ENCODE data around the gene TXLNB.

TXLNB gene

DNA sequence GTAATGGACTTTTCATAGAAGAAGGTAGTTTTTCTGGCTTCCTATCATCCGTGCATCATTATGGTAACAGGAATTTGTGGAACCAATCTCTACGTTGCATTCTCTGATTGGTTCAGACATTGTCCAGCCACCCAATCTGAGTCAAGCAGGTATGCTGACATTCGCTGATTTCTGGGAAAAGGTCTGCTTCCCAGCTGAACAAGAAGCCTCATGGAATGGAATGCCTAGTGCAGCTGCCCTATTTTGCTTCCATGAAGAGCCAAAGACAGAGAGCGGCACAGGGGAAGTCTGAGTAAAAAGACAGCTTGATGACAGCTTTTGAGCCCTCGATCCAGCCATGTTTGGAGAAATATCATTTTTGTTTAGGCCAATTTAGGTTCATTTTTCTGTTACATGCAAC lies 38.5 kb upstream of the TXLNB start:
- no peak overlapping the region for H3K27ac ChIP-seq (ENCODE audit: extremely low read depth, low read depth, low read length)
- no peak overlapping the region for H3K4me3 ChIP-seq (ENCODE audit: low read depth, low read length)
- H3K9me3 ChIP-seq (ENCODE audit: control insufficient read depth, insufficient read depth, low read depth, low read length), result no peaks in the 10 kb centered on the region
- no peak for TF ChIP-seq ZNF138 (tag by site-specific recombination; IDR thresholded peaks at IDR 0.05; ENCODE audit: borderline replicate concordance)
- H3K4me1 ChIP-seq (ENCODE audit: control insufficient read depth, insufficient read depth, low read length), result no peaks in the 10 kb centered on the region
- POLR2A ChIA-PET, result no interaction called here
- CTCF ChIA-PET, result interaction anchor here (0.6 to 1.3 kb wide), 2 partner anchors 80 to 694 kb away, joined by 3 read pairs; no protein-coding TSS in a partner anchor
- no peaks in the 10 kb centered on the region for H3K36me3 ChIP-seq (ENCODE audit: control insufficient read depth in 2 of 2, insufficient read depth in 1 of 2, low read length in 2 of 2)

DNA sequence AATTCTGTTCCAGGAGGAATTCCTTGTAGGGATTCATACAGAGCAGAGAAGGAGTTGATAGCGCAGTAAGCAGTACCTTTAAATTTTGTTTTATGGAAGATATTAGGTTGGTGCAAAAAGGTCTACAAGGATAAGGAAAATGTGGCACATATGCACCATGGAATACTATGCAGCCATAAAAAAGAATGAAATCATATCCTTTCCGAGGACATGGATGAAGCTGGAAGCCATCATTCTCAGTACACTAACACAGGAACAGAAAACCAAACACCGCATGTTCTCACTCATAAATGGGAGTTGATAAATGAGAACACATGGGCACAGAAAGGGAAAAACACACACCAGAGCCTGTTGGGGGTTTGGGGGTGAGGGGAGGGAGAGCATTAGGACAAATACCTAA lies 37.4 kb upstream of the TXLNB start:
- Histone ChIP-seq H3K36me3 (ENCODE audit: control insufficient read depth in 2 of 2, insufficient read depth in 1 of 2, low read length in 2 of 2) (no peaks in the 10 kb centered on the region), H3K9me3 (ENCODE audit: control insufficient read depth, insufficient read depth, low read depth, low read length) (no peaks in the 10 kb centered on the region), H3K27ac (ENCODE audit: extremely low read depth, low read depth, low read length) (no peak overlapping the region), H3K4me3 (ENCODE audit: low read depth, low read length) (no peak overlapping the region), H3K4me1 (ENCODE audit: control insufficient read depth, insufficient read depth, low read length) (no peaks in the 10 kb centered on the region)
- CTCF ChIA-PET, result interaction anchor here (0.7 to 1.3 kb wide), 2 partner anchors 16 to 79 kb away, joined by 3 to 5 read pairs; no protein-coding TSS in a partner anchor
- TF ChIP-seq TRIM28 (IDR thresholded peaks at IDR 0.05; ENCODE audit: borderline replicate concordance, low read length) (no peak), SP7 (tag by site-specific recombination; IDR thresholded peaks at IDR 0.05) (no peak), ZNF354C (tag by site-specific recombination; IDR thresholded peaks at IDR 0.05; ENCODE audit: borderline replicate concordance, low read depth) (no peak), ZNF16 (tag by site-specific recombination; IDR thresholded peaks at IDR 0.05; ENCODE audit: low read depth) (no peak), ZNF785 (tag by site-specific recombination; IDR thresholded peaks at IDR 0.05) (no peak), ZNF146 (tag by site-specific recombination; IDR thresholded peaks at IDR 0.05) (peak; percentile 75), ZFP41 (tag by site-specific recombination; IDR thresholded peaks at IDR 0.05; ENCODE audit: borderline replicate concordance) (no peak), ZNF391 (tag by site-specific recombination; IDR thresholded peaks at IDR 0.05; ENCODE audit: borderline replicate concordance, low read depth) (no peak)
- TF ChIP-seq, protein P1, sequence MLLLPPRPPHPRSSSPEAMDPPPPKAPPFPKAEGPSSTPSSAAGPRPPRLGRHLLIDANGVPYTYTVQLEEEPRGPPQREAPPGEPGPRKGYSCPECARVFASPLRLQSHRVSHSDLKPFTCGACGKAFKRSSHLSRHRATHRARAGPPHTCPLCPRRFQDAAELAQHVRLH (tag by site-specific recombination; IDR thresholded peaks at IDR 0.05), result 0 out of 2 replicates have a peak, but pooled peaks have one; percentile 34
- TF ChIP-seq, protein P2, sequence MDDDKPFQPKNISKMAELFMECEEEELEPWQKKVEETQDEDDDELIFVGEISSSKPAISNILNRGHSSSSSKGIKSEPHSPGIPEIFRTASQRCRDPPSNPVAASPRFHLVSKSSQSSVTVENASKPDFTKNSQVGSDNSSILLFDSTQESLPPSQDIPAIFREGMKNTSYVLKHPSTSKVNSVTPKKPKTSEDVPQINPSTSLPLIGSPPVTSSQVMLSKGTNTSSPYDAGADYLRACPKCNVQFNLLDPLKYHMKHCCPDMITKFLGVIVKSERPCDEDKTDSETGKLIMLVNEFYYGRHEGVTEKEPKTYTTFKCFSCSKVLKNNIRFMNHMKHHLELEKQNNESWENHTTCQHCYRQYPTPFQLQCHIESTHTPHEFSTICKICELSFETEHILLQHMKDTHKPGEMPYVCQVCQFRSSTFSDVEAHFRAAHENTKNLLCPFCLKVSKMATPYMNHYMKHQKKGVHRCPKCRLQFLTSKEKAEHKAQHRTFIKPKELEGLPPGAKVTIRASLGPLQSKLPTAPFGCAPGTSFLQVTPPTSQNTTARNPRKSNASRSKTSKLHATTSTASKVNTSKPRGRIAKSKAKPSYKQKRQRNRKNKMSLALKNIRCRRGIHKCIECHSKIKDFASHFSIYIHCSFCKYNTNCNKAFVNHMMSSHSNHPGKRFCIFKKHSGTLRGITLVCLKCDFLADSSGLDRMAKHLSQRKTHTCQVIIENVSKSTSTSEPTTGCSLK (tag by site-specific recombination; IDR thresholded peaks at IDR 0.05), result no peak
- POLR2A ChIA-PET, result no interaction called here

DNA sequence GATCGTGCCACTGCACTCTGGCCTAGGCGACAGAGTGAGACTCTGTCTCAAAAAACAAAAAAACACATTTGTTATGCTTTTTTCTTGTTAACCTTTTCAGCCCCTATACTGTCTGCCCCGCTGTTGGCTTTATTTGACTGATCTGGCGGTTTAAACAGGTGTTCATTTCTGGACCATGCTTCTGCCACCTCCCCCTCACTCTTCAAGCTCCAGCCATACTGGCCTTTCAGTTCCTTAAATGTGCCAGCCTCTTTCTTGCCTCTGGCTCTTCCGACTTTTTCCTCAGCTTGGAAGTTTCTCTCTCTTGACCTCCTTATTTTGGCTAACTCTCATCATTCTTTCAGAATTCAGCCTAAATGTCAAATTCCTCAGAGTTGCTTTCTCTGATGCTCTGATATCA lies 35.2 kb upstream of the TXLNB start:
- POLR2A ChIA-PET, result no interaction called here
- Histone ChIP-seq H3K4me1 (ENCODE audit: control insufficient read depth, insufficient read depth, low read length) (no peaks in the 10 kb centered on the region), H3K27ac (ENCODE audit: extremely low read depth, low read depth, low read length) (no peak overlapping the region), H3K36me3 (ENCODE audit: control insufficient read depth in 2 of 2, insufficient read depth in 1 of 2, low read length in 2 of 2) (no peaks in the 10 kb centered on the region), H3K4me3 (ENCODE audit: low read depth, low read length) (no peak overlapping the region), H3K9me3 (ENCODE audit: control insufficient read depth, insufficient read depth, low read depth, low read length) (no peaks in the 10 kb centered on the region)
- no peak for TF ChIP-seq ZNF214 (tag by site-specific recombination; IDR thresholded peaks at IDR 0.05; ENCODE audit: borderline replicate concordance)
- TF ChIP-seq HOXD13 (CRISPR knock-in tag; IDR thresholded peaks at IDR 0.05; ENCODE audit: borderline replicate concordance), result no peak
- TF ChIP-seq ZNF10 (tag by site-specific recombination; IDR thresholded peaks at IDR 0.05), result no peak
- no peak for TF ChIP-seq ZNF138 (tag by site-specific recombination; IDR thresholded peaks at IDR 0.05; ENCODE audit: borderline replicate concordance)
- no peak for TF ChIP-seq ZNF776 (tag by site-specific recombination; IDR thresholded peaks at IDR 0.05; ENCODE audit: borderline replicate concordance)
- TF ChIP-seq BCL11A (tag by site-specific recombination; IDR thresholded peaks at IDR 0.05; ENCODE audit: low read depth), result no peak
- TF ChIP-seq YY1 (tag by site-specific recombination; IDR thresholded peaks at IDR 0.05), result no peak
- TF ChIP-seq ZBTB7A (tag by site-specific recombination; IDR thresholded peaks at IDR 0.05; ENCODE audit: low read depth), result no peak
- no peak for TF ChIP-seq ZBTB20 (tag by site-specific recombination; IDR thresholded peaks at IDR 0.05)
- TF ChIP-seq, protein P3, sequence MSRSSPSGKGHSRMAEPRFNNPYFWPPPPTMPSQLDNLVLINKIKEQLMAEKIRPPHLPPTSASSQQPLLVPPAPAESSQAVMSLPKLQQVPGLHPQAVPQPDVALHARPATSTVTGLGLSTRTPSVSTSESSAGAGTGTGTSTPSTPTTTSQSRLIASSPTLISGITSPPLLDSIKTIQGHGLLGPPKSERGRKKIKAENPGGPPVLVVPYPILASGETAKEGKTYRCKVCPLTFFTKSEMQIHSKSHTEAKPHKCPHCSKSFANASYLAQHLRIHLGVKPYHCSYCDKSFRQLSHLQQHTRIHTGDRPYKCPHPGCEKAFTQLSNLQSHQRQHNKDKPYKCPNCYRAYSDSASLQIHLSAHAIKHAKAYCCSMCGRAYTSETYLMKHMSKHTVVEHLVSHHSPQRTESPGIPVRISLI (tag by site-specific recombination; IDR thresholded peaks at IDR 0.05), result no peak
- TF ChIP-seq GLI4 (tag by site-specific recombination; IDR thresholded peaks at IDR 0.05), result no peak
- TF ChIP-seq ZNF19 (tag by site-specific recombination; IDR thresholded peaks at IDR 0.05; ENCODE audit: low read depth), result no peak
- TF ChIP-seq ZNF24 (tag by site-specific recombination; IDR thresholded peaks at IDR 0.05), result no peak
- no peak for TF ChIP-seq WT1 (tag by site-specific recombination; IDR thresholded peaks at IDR 0.05)
- TF ChIP-seq ZNF473 (tag by site-specific recombination; IDR thresholded peaks at IDR 0.05), result no peak
- no peak for TF ChIP-seq SP7 (tag by site-specific recombination; IDR thresholded peaks at IDR 0.05)
- CTCF ChIA-PET, result interaction anchor here (1.4 kb wide), 1 partner anchor 108 kb away, joined by 3 read pairs; no protein-coding TSS in a partner anchor

Data from HEK293 (cell line).